Retinal pigment epithelial cell (primary cell): ENCODE measurements around the gene LSR.

Experiments used
- DNase-seq: peaks from one replicate; pipeline ENCODE4 v3.0.0-alpha.2; 2010; ENCODE audit warnings: low read depth
- H3K4me3 ChIP-seq: 2 replicates; pipeline ENCODE4 v1.5.1; 2011; ENCODE audit warnings: mild to moderate bottlenecking, low read length, control low read depth, moderate library complexity
- TF ChIP-seq, protein P1 (sequence below): conservative IDR thresholded peaks from 2 replicates; pipeline ENCODE4 v1.5.1; 2011; ENCODE audit warnings: low read depth, low read length, control low read depth, inconsistent platforms

Gene LSR

DNA sequence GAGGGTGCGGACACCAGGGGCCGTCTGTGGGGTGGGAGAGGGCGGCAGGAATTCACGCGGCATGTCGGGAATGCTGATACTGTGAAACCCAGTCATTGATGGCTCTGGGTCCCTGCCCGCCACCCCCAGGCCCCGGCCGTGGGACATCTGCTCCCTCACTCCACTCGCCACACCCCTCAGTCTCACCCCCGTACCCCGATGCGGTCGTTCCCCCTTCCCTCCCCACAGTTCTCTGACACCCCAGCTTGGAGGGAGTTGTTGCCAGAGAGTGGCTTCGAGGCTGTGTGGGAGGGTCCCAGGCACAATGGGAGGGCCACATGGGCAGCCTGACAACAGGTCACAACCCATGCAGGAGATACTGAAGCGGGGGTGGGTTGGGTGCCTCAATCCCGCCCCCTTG, 45.0 kb downstream of the LSR start:
- no peak for DNase-seq
- H3K4me3 ChIP-seq: no peak overlapping the region
- TF ChIP-seq, protein P1, sequence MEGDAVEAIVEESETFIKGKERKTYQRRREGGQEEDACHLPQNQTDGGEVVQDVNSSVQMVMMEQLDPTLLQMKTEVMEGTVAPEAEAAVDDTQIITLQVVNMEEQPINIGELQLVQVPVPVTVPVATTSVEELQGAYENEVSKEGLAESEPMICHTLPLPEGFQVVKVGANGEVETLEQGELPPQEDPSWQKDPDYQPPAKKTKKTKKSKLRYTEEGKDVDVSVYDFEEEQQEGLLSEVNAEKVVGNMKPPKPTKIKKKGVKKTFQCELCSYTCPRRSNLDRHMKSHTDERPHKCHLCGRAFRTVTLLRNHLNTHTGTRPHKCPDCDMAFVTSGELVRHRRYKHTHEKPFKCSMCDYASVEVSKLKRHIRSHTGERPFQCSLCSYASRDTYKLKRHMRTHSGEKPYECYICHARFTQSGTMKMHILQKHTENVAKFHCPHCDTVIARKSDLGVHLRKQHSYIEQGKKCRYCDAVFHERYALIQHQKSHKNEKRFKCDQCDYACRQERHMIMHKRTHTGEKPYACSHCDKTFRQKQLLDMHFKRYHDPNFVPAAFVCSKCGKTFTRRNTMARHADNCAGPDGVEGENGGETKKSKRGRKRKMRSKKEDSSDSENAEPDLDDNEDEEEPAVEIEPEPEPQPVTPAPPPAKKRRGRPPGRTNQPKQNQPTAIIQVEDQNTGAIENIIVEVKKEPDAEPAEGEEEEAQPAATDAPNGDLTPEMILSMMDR: no peak

DNA sequence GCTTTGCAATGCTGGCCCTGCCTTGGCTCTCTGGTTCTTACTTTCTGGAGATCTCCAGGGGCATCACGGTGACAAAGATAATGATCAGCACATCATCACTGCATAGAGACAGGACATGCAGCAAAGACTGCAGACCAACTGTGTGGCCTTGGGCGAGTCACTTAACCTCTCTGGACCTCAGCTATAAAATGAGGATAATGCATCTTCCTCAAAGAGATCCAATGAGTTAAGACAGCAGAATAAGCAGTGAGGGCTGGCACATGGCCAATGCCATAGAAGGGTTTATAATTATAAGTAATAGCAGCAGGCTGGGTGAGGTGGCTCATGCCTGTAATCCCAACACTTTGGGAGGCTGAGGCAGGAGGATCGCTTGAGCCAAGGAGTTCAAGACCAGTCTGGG, 45.5 kb downstream of the LSR start:
- TF ChIP-seq, protein P1: no peak
- DNase-seq: no peak
- no peak overlapping the region for H3K4me3 ChIP-seq

DNA sequence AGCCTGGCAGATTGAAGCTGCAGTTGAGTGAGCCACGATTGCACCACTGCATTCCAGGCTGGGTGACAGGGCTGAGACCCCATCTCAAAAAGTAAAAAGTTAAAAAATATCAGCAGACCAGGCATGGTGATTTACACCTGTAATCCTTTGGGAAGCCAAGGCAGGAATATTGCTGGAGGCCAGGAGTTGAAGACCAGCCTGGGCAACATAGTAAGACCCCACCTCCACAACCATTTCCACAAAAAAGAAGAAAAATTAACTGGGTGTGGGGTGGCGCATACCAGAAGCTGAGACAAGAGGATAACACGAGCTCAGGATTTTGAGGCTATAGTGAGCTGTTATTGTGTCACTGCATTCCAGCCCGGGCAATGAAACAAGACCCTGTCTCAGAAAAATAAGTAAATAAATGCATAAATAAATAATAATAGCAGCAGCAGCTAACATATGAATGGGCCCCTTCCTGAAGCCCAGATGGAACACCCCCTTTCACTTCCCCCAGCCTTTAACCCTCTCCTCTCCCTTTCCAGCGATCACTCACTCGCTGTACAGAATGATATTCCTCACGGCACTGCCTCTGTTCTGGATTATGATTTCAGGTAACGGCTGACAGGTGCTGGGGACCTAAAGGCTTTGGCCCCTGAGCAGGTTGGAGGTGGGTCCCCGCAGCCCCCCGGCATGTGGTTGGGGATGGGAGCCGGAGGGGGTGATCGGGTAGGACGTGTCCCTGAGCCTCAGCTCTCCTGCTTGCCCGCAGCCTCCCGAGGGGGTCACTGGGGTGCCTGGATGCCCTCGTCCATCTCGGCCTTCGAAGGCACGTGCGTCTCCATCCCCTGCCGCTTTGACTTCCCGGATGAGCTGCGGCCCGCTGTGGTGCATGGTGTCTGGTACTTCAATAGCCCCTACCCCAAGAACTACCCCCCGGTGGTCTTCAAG, 46.3 kb downstream of the LSR start:
- DNase-seq: no peak
- TF ChIP-seq, protein P1: no peak
- no peak overlapping the region for H3K4me3 ChIP-seq

DNA sequence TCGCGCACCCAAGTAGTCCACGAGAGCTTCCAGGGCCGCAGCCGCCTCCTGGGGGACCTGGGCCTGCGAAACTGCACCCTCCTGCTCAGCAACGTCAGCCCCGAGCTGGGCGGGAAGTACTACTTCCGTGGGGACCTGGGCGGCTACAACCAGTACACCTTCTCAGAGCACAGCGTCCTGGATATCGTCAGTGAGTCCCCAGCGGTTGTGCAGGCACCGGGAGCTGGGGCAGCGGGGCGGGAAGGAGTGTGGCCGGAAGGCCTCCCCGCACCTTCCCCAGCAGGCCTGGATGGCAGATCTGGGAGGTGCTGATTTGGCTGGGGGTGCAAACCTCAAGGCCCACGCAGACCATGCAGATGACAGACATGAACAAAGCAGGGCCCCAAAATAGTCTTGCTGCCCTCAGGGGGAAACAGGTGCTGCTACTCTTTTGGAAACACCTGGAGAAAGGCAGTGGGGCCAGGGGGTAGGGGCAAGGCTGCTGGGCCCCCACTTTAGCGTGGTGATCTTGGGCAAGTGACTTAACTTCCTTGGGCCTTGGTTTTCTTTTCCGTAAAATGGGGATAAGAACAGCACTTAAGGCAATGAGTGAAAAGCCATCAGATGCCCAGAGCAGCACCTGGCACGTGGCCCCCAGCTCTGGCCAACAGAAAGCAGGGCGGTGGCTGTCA, 47.1 kb downstream of the LSR start:
- H3K4me3 ChIP-seq: no peak overlapping the region
- TF ChIP-seq, protein P1: no peak
- DNase-seq: no peak

DNA sequence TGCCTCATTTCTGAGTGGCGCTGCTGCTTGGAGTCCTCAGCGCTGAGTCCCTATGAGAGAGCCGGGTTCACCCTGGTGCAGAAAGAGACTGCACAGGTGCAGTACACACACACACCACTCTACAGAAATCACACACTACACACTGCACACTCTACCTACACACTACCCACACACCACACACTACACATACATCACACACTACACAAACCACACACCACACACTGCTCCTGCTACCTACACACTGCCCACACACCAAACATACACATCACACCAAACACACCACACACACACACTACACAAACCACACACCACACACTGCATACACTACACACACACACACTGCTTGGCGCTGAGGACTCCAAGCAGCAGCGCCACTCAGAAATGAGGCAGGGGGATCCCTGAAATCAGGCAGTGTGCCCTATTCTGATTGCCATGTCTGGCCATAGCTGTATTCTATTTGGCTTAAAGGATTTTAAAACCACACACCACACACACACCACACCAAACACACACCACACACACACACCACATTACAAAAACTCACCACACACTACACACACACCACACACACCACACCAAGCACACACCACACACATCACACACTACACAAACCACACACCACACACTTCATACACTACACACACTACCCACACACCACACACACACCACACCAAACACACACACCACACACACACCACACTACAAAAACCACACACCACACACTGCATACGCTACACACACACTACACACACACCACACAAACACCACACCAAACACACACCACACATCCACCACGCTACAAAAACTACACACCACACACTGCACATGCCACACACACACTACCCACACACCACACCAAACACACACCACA, 48.1 kb downstream of the LSR start:
- no peak for DNase-seq
- no peak overlapping the region for H3K4me3 ChIP-seq
- TF ChIP-seq, protein P1: no peak

DNA sequence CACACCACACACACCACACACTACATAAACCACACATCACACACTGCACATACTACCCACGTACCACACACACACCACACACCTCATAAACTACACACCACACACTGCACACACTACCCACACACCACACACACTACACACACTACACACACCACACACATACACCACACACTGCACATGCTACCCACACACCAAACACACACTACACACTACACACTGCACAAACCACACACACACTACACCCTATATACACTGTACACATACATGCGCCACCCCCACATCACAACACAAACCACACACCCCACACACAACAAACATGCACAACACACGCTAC, 48.7 kb downstream of the LSR start:
- H3K4me3 ChIP-seq: no peak overlapping the region
- TF ChIP-seq, protein P1: no peak

More for the DNA sequence above, 48.7 kb downstream of the LSR start:
- DNase-seq: no peak
